ENCODE measurements around the gene XCR1.

DNA sequence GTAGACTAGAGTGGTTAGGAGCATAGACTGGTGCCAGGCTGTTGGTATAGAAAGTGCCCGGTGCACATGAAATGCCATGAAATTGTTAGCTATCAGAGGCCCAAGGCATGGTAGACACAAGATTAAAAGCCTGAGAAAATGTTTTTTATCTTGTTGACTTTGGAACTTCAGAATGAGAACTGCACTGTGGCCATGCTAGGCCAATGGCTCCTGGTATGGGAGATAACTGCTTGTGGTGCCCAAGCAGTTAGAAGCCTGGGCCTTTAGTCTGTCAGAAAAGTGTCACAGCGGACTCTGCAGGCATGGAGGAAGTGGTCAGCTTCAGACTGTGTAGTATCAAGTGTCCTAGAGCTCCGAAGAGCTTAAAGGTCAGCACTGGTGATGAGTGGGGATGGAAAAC is 43.5 kb downstream of the XCR1 start:
- TF ChIP-seq CTCF (IDR thresholded peaks at IDR 0.05), result no peak
- TF ChIP-seq POLR2A (IDR thresholded peaks at IDR 0.05), result no peak
